Breast epithelium (tissue), 3 donors: ENCODE data around the gene PRKCSH.

Source experiments
- POLR2A ChIP-seq: fragments of 450-650 bp; IDR thresholded peaks from one replicate; pipeline ENCODE4 v1.6.1; 2016; ENCODE audit warnings: antibody characterized with exemption, mild to moderate bottlenecking, moderate library complexity
- TF ChIP-seq, protein P1 (sequence below), 3 donors: fragments of 450-650 bp; IDR thresholded peaks; one replicate each; pipeline ENCODE4 v1.5.1; 2016 to 2017; ENCODE audit warnings: antibody characterized with exemption in 3 of 3, mild to moderate bottlenecking in 3 of 3, moderate library complexity in 3 of 3

DNA sequence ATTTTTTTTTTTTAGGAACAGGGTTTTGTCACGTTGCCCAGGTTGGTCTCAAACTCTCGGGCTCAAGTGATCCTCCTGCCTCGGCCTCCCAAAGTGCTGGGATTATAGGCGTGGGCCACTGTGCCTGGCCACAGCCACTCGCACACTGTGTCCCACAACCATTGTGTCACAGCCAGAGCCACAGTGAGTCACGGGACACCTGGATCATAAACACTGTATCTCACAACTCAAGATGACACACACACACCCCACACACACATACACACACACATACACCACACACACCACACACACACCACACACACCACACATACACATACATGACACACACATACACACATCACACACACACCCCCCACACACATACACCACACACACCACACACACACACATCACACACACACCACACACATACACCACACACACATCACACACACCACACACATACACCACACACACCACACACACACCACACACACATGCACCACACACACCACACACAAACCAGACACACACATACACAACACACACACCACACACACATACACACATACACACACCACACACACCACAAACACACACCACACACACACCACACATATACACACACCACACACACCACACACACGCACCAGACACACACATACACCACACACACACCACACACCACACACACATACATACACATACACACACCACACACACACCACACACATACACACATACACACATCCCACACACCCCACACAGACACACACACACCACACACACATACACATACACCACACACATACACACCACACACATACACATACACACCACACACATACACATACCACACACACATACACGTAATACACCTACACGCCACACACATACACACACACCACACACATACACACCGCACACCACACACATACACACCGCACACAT is 29.2 kb downstream of the PRKCSH start:
- TF ChIP-seq, protein P1, sequence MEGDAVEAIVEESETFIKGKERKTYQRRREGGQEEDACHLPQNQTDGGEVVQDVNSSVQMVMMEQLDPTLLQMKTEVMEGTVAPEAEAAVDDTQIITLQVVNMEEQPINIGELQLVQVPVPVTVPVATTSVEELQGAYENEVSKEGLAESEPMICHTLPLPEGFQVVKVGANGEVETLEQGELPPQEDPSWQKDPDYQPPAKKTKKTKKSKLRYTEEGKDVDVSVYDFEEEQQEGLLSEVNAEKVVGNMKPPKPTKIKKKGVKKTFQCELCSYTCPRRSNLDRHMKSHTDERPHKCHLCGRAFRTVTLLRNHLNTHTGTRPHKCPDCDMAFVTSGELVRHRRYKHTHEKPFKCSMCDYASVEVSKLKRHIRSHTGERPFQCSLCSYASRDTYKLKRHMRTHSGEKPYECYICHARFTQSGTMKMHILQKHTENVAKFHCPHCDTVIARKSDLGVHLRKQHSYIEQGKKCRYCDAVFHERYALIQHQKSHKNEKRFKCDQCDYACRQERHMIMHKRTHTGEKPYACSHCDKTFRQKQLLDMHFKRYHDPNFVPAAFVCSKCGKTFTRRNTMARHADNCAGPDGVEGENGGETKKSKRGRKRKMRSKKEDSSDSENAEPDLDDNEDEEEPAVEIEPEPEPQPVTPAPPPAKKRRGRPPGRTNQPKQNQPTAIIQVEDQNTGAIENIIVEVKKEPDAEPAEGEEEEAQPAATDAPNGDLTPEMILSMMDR (IDR thresholded peaks at IDR 0.05) = no peak
- TF ChIP-seq POLR2A = no peak
